Adrenal gland (tissue), 5 donors: ENCODE data around the gene APBB3.
A peak's percentile ranks its signal among the peaks of the same experiment; 100 is the strongest.

Experiments
- POLR2A ChIP-seq, 2 donors: fragments of 450-650 bp; IDR thresholded peaks; one replicate each; pipeline ENCODE4 v1.6.1; 2017; ENCODE audit warnings: antibody characterized with exemption in 2 of 2, mild to moderate bottlenecking in 2 of 2, moderate library complexity in 1 of 2
- TF ChIP-seq, protein P1 (sequence below), 6 experiments: fragments of 450-650 bp in 4 of 6; fragments of 200-600 bp in 2 of 6; sonication (generic) in 1 of 6; IDR thresholded peaks; 1 replicate in 5 of 6; 2 replicates in 1 of 6; pipeline versions ENCODE4 v1.5.1 to v1.8.0; 2016 to 2021; ENCODE audit warnings: antibody characterized with exemption in 6 of 6, mild to moderate bottlenecking in 2 of 6, moderate library complexity in 1 of 6
- donor health status: DM: no; HTN: no; CAD: no.

GRCh38 chr5:140554454-140554853 is 9.9 kb downstream of the APBB3 start:
- TF ChIP-seq, protein P1, sequence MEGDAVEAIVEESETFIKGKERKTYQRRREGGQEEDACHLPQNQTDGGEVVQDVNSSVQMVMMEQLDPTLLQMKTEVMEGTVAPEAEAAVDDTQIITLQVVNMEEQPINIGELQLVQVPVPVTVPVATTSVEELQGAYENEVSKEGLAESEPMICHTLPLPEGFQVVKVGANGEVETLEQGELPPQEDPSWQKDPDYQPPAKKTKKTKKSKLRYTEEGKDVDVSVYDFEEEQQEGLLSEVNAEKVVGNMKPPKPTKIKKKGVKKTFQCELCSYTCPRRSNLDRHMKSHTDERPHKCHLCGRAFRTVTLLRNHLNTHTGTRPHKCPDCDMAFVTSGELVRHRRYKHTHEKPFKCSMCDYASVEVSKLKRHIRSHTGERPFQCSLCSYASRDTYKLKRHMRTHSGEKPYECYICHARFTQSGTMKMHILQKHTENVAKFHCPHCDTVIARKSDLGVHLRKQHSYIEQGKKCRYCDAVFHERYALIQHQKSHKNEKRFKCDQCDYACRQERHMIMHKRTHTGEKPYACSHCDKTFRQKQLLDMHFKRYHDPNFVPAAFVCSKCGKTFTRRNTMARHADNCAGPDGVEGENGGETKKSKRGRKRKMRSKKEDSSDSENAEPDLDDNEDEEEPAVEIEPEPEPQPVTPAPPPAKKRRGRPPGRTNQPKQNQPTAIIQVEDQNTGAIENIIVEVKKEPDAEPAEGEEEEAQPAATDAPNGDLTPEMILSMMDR (IDR thresholded peaks at IDR 0.05) = no peak
- TF ChIP-seq POLR2A (IDR thresholded peaks at IDR 0.05) = peak in 1 of 2 donors; percentile 44
